K562 treated with DMSO at 1 percent for 12 hours (cell line): ENCODE data around the gene PRAMEF9. TPM values are rescaled to one million over a fixed set of nuclear protein-coding genes. Genes with fewer than 3 reads are reported as not detected.

Experiments used
- total RNA-seq: library from RNA; unstranded; fragments of 300-600 nt; gene quantifications from 2 replicates; pipeline ENCODE4 v1.2.3, GENCODE V29; 2022; ENCODE audit not compliant: insufficient read depth

The PRAMEF9 gene
- not detected in 2 replicates for total RNA-seq

DNA sequence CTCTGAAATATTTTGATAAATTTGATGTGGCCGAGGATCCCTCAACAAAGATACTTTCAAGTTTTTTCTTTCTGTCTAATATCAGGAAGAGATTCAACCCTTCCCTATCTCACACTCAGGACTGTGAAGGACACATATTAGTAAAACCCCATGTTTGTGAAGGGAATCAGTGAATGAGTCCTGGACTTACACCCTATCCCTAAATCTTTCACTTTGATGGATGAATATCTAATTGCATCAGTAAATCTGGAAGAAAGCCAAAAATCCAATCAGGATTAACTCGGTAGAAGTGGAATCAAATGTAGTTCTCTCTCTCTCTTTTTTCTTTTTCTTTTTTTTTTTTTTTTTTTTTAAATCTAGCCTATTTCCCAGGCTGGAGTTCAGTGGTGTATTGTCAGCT is at the start of gene PRAMEF9:
TSS of gene PRAMEF9 (plus strand) at position 301 of the 400 bp plus-strand sequence. CDS start 3,433 bp downstream, outside the sequence.

DNA sequence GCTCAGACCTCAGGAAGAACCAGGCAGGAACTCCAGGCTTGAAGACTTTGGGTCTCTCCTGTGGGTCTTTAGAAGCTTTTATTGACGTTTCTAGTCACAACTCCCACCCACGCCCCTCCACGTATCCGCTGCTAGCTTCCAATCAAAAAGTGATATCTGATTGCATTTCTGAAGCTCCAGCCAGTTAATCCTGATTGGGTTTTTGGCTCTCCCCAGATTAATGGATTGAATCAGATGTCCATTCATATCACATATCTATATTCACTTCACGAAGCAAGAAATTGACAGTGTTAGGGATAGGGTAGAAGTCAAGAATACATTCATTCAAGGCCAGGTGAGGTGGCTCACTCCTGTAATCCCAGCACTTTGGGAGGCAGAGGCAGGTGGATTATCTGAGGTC is 15.7 kb upstream of the PRAMEF9 start, which contains the start of gene PRAMEF26:
TSS of gene PRAMEF26 (minus strand) at position 101 of the 400 bp plus-strand sequence. CDS start 2,914 bp downstream, outside the sequence.

DNA sequence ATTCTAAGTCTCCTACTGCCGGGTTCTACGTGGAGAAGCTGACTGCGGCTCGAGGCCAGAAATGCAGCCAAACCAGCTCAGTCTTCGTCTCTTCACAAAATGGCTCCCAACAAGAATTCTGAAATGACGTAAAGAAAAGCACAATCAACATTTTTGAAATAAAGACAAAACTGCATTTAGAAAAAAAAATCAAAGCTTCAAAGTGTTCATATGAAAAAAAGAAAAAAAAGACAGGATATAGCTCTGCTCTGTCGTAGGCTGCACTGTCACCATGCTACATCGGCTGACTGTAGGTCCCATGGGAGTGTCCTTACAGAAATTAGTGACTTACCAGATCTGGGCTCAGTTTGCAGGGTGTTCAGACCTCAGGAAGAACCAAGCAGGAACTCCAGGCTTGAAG is 6.1 kb upstream of the PRAMEF9 start, which contains the start of gene HNRNPCL4:
TSS of gene HNRNPCL4 (minus strand) at position 101 of the 400 bp plus-strand sequence. CDS start 164 bp downstream, outside the sequence.

DNA sequence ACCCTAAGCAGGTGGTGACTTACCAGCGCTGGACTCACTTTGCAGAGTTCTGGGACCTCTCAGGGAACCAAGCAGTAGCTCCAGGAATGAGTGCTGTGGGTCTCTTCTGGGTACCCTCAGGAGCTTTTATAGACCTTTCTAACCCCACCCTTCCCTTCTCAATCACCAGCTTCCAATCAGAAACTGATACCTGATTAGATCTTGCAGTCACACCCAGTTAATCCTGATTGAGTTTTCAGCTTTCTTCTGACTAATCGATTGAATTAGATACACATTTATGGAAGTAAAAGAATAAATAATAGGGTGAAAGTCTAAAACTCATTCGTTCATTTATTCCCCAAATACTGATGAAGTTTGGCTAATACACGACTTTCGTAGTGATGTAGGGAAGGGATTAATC is 29.7 kb downstream of the PRAMEF9 start, which contains the start of gene PRAMEF13:
TSS of gene PRAMEF13 (minus strand) at position 101 of the 400 bp plus-strand sequence. CDS start 1,820 bp downstream, outside the sequence.

DNA sequence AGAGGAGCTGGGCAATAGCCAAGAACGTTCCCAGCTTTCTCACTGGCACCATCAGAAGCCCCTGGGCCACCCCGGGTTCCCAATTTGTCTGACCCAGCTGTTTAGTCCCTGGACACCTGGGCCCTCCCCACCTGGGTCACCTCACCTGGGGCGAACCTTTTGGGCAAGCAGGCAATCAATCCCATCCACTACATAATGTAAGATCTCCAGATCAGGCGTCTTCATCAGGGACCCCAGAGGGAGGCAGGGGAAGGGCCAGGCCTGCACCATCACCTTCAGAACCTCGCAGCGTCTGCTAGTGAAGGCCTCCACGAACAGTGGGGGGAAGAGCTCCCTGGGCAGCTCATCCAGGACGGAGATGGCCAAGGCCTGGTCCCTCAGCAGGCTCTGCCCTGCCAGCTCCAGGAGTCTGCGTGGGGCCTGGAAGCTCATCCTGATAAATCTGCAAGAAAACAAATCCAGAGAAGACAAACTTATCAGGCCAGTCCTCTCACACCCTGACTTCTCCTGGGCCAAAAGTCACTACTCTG is 54.1 kb downstream of the PRAMEF9 start, which contains the start of gene PRAMEF18:
TSS of gene PRAMEF18 (minus strand) at position 480 of the 530 bp plus-strand sequence. CDS start at position 432, 48 bp downstream.

Other genes starting within 250 kb of the PRAMEF9 start
- not detected in 2 replicates for gene PRAMEF6, start 224.3 kb upstream of the PRAMEF9 start, total RNA-seq
- not detected in 2 replicates for gene PRAMEF27, start 115.3 kb upstream of the PRAMEF9 start, total RNA-seq
- gene HNRNPCL3, start 111.1 kb upstream of the PRAMEF9 start, total RNA-seq, result not detected in 2 replicates
- gene PRAMEF25, start 101.1 kb upstream of the PRAMEF9 start, total RNA-seq, result not detected in 2 replicates
- gene HNRNPCL2, start 55.0 kb upstream of the PRAMEF9 start, total RNA-seq, result not detected in 2 replicates
- gene PRAMEF26, start 15.8 kb upstream of the PRAMEF9 start, total RNA-seq, result not detected in 2 replicates
- not detected in 2 replicates for gene HNRNPCL4, start 6.2 kb upstream of the PRAMEF9 start, total RNA-seq
- gene PRAMEF13, start 29.6 kb downstream of the PRAMEF9 start, total RNA-seq, result not detected in 2 replicates
- not detected in 2 replicates for gene PRAMEF18, start 54.3 kb downstream of the PRAMEF9 start, total RNA-seq
- not detected in 2 replicates for gene PRAMEF5, start 82.3 kb downstream of the PRAMEF9 start, total RNA-seq
- gene PRAMEF8, start 113.3 kb downstream of the PRAMEF9 start, total RNA-seq, result not detected in 2 replicates
- gene PRAMEF33, start 131.7 kb downstream of the PRAMEF9 start, total RNA-seq, result not detected in 2 replicates
- not detected in 2 replicates for gene PRAMEF15, start 143.7 kb downstream of the PRAMEF9 start, total RNA-seq
- gene PRAMEF14, start 175.3 kb downstream of the PRAMEF9 start, total RNA-seq, result not detected in 2 replicates
- gene PRAMEF19, start 200.1 kb downstream of the PRAMEF9 start, total RNA-seq, result not detected in 2 replicates
- not detected in 2 replicates for gene PRAMEF17, start 217.8 kb downstream of the PRAMEF9 start, total RNA-seq
- not detected in 2 replicates for gene PRAMEF20, start 238.6 kb downstream of the PRAMEF9 start, total RNA-seq